Spleen (tissue), 11 donors: ENCODE data around the gene BTN1A1. TPM values are rescaled to one million over a fixed set of nuclear protein-coding genes. Genes with fewer than 3 reads are reported as not detected.
A peak's percentile ranks its signal among the peaks of the same experiment; 100 is the strongest.

Source experiments
- DNase-seq: peaks from one replicate; pipeline ENCODE4 v3.0.0-alpha.2; 2020
- H3K27ac ChIP-seq, 8 donors: fragments of 200-600 bp; sonication (generic) in 7 of 8; 1 replicate in 4 of 8; 2 replicates in 4 of 8; pipeline versions ENCODE4 v1.5.0 to v1.8.0; 2016 to 2021; ENCODE audit warnings: inconsistent platforms in 4 of 8, mild to moderate bottlenecking in 4 of 8, moderate library complexity in 1 of 8
- H3K27me3 ChIP-seq, 7 donors: fragments of 200-600 bp; sonication (generic) in 6 of 7; replicated peaks in 1 of 7; 1 replicate in 4 of 7; 2 replicates in 3 of 7; pipeline versions ENCODE4 v1.5.0 to v1.8.0; 2016 to 2021; ENCODE audit warnings: inconsistent platforms in 3 of 7, mild to moderate bottlenecking in 1 of 7
- H3K36me3 ChIP-seq, 6 donors: fragments of 200-600 bp; sonication (generic) in 5 of 6; 1 replicate in 4 of 6; 2 replicates in 2 of 6; pipeline versions ENCODE4 v1.5.0 to v1.8.0; 2016 to 2021; ENCODE audit warnings: inconsistent platforms in 2 of 6
- H3K4me1 ChIP-seq, 6 donors: fragments of 200-600 bp; sonication (generic) in 5 of 6; 1 replicate in 3 of 6; 2 replicates in 3 of 6; pipeline versions ENCODE4 v1.5.0 to v1.8.0; 2016 to 2021; ENCODE audit warnings: inconsistent platforms in 3 of 6
- H3K4me3 ChIP-seq, 8 donors: fragments of 200-600 bp; sonication (generic) in 7 of 8; 1 replicate in 4 of 8; 2 replicates in 4 of 8; pipeline versions ENCODE4 v1.5.0 to v1.8.0; 2016 to 2021; ENCODE audit warnings: inconsistent platforms in 4 of 8, mild to moderate bottlenecking in 4 of 8, moderate library complexity in 2 of 8
- H3K9me3 ChIP-seq, 8 donors: fragments of 200-600 bp; sonication (generic) in 7 of 8; 1 replicate in 4 of 8; 2 replicates in 4 of 8; pipeline versions ENCODE4 v1.5.0 to v1.8.0; 2016 to 2021; ENCODE audit warnings: inconsistent platforms in 4 of 8
- POLR2A ChIP-seq, 3 donors: fragments of 450-650 bp; IDR thresholded peaks; one replicate each; pipeline ENCODE4 v1.5.1; 2017; ENCODE audit warnings: antibody characterized with exemption in 3 of 3, mild to moderate bottlenecking in 1 of 3
- POLR2AphosphoS5 ChIP-seq, 3 donors: sonication (generic); formaldehyde crosslinking; IDR thresholded peaks; one replicate each; pipeline ENCODE4 v1.5.1; 2017; ENCODE audit warnings: antibody characterized with exemption in 3 of 3
- WGBS, 5 donors: extraction: QIAGEN DNeasy Blood & Tissue Kit in 3 of 5; methylation state at CpG; one replicate each; pipeline versions ENCODE4 v1.1.5 to v1.1.7; 2013 to 2018; 5-methylcytosine and 5-hydroxymethylcytosine counted together
- intact Hi-C: fragments of 100-400 bp; cut with DNase I; formaldehyde crosslinking; loops from one replicate; pipeline ENCODE4 v1.15.0; 2023; ENCODE audit warnings: low total_unique reads
- polyA plus RNA-seq, 3 donors: library from polyadenylated mRNA; stranded (reverse); fragments of 200-250 nt; gene quantifications; one replicate each; pipeline ENCODE4 v1.2.1, GENCODE V29; 2013
- total RNA-seq, 7 donors: library from RNA; depleted of rRNA in 3 of 7; stranded (reverse); fragments of >200 nt in 3 of 7; fragmentation: NEBNext Ultra II Directional in 4 of 7; extraction: Animal tissue kit (Norgen Biotek cat#: 25700) in 4 of 7; gene quantifications; one replicate each; pipeline versions ENCODE4 v1.1.0 to v1.2.1, GENCODE V29; 2016 to 2021
- TF ChIP-seq, protein P1 (sequence below), 11 experiments: fragments of 200-600 bp in 7 of 11; fragments of 450-650 bp in 4 of 11; sonication (generic) in 4 of 11; IDR thresholded peaks in 8 of 11; conservative IDR thresholded peaks in 3 of 11; 1 replicate in 7 of 11; 2 replicates in 4 of 11; pipeline versions ENCODE4 v1.4.0 to v1.8.0; 2016 to 2021; ENCODE audit warnings: antibody characterized with exemption in 11 of 11, inconsistent platforms in 4 of 11, mild to moderate bottlenecking in 1 of 11
- donor health status: healthy with polysubstance abuse.
- donor health status: DM: no; HTN: no; CAD: no; lungs with moderate emphysema.
- donor health status: DM: no; HTN: no; CAD: no.
- donor health status: Bipolar disorder and iron deficiency.
- donor health status: healthy.
- donor health status: DM: no; HTN: no; CAD: no.
- donor health status: DM: yes; HTN: yes; CAD: no.

BTN1A1 gene
- total and polyA plus RNA-seq, 10 donors = 0.23 to 1.1 (median 0.35) TPM

GRCh38 chr6:26537846-26538571 is 37.9 kb downstream of the BTN1A1 start, which contains the start of gene HMGN4:
HMGN4 (plus strand) TSS chr6:26538366; CDS start chr6:26545207, 6,841 bp downstream.
- intact Hi-C loops = loop anchor here (10.0 kb wide), 1 partner anchor 93 kb away; the partner anchor contains the start of gene BTN3A3
- Histone ChIP-seq H3K27me3 (no peaks in the 10 kb centered on the region), H3K36me3 (peaks cover 0 to 26% (median 3%) of the 10 kb centered on the region in 6 donors), H3K27ac (peak within 1 kb of the TSS; percentile 91 to 98 (median 96)), H3K4me3 (peak within 1 kb of the TSS; percentile 71 to 87 (median 84)), H3K9me3 (no peaks in the 10 kb centered on the region), H3K4me1 (peaks cover 11 to 82% (median 49%) of the 10 kb centered on the region in 6 donors)
- 0% methylated on average over 34 to 49 of the region's 49 CpGs for WGBS, 5 donors
- peak; percentile 94 for DNase-seq
- TF ChIP-seq, protein P1, sequence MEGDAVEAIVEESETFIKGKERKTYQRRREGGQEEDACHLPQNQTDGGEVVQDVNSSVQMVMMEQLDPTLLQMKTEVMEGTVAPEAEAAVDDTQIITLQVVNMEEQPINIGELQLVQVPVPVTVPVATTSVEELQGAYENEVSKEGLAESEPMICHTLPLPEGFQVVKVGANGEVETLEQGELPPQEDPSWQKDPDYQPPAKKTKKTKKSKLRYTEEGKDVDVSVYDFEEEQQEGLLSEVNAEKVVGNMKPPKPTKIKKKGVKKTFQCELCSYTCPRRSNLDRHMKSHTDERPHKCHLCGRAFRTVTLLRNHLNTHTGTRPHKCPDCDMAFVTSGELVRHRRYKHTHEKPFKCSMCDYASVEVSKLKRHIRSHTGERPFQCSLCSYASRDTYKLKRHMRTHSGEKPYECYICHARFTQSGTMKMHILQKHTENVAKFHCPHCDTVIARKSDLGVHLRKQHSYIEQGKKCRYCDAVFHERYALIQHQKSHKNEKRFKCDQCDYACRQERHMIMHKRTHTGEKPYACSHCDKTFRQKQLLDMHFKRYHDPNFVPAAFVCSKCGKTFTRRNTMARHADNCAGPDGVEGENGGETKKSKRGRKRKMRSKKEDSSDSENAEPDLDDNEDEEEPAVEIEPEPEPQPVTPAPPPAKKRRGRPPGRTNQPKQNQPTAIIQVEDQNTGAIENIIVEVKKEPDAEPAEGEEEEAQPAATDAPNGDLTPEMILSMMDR (IDR thresholded peaks at IDR 0.05 in 8 of 11, conservative IDR thresholded peaks at IDR 0.05 in 3 of 11) = peak in 2 of 11 experiments; percentile 3 to 10
- TF ChIP-seq POLR2AphosphoS5 (IDR thresholded peaks at IDR 0.05) = peak; percentile 82 to 87 (median 85)
- no peak for TF ChIP-seq POLR2A (IDR thresholded peaks at IDR 0.05)

DNA sequence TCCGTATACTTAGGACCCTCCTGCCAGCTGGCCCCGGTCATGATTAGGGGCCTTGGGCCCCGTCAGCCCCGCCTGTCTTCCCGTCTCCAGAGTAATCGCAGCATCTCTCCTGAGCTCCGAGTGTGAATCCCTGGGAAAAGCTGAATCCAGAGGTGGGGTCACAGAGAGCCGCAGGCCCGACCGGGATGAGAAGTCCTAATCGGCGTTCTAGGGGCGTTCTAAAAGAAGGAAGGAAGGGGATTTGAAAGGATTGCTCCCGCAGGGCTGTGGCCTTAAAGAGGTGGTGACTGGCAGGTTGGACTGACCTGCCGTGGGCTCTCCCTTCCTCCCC is 38.4 kb downstream of the BTN1A1 start:
- 0 to 2% (median 0%) methylated on average over 8 to 15 of the region's 15 CpGs for WGBS, 5 donors
- no peaks in the 10 kb centered on the region for H3K27me3 ChIP-seq
- peaks cover 0 to 27% (median 3%) of the 10 kb centered on the region in 6 donors for H3K36me3 ChIP-seq
- H3K4me1 ChIP-seq = peaks cover 11 to 76% (median 44%) of the 10 kb centered on the region in 6 donors
- peak overlapping the region; percentile 71 to 87 (median 84) for H3K4me3 ChIP-seq
- H3K9me3 ChIP-seq = no peaks in the 10 kb centered on the region
- H3K27ac ChIP-seq = peak overlapping the region; percentile 91 to 98 (median 96)
- TF ChIP-seq POLR2AphosphoS5 (IDR thresholded peaks at IDR 0.05) (no peak), POLR2A (IDR thresholded peaks at IDR 0.05) (no peak)
- TF ChIP-seq, protein P1 (IDR thresholded peaks at IDR 0.05 in 8 of 11, conservative IDR thresholded peaks at IDR 0.05 in 3 of 11) = no peak
- no peak for DNase-seq
- intact Hi-C loops = loop anchor here (10.0 kb wide), 1 partner anchor 94 kb away; the partner anchor contains the start of gene BTN3A3

GRCh38 chr6:26539071-26539615 is 39.0 kb downstream of the BTN1A1 start:
- H3K36me3 ChIP-seq = peaks cover 0 to 32% (median 3%) of the 10 kb centered on the region in 6 donors
- WGBS, 5 donors = 76 to 81% (median 77%) methylated on average over 16 of the region's 16 CpGs
- H3K27me3 ChIP-seq = no peaks in the 10 kb centered on the region
- H3K4me3 ChIP-seq = peak overlapping the region; percentile 71 to 87 (median 84)
- no peak for DNase-seq
- intact Hi-C loops = loop anchor here (10.0 kb wide), 1 partner anchor 94 kb away; the partner anchor contains the start of gene BTN3A3
- H3K4me1 ChIP-seq = peaks cover 11 to 70% (median 39%) of the 10 kb centered on the region in 6 donors
- TF ChIP-seq POLR2A (IDR thresholded peaks at IDR 0.05) (no peak), POLR2AphosphoS5 (IDR thresholded peaks at IDR 0.05) (no peak)
- TF ChIP-seq, protein P1 (IDR thresholded peaks at IDR 0.05 in 8 of 11, conservative IDR thresholded peaks at IDR 0.05 in 3 of 11) = no peak
- H3K27ac ChIP-seq = peak overlapping the region in 7 of 8 donors; percentile 91 to 98 (median 97)
- H3K9me3 ChIP-seq = no peaks in the 10 kb centered on the region

DNA sequence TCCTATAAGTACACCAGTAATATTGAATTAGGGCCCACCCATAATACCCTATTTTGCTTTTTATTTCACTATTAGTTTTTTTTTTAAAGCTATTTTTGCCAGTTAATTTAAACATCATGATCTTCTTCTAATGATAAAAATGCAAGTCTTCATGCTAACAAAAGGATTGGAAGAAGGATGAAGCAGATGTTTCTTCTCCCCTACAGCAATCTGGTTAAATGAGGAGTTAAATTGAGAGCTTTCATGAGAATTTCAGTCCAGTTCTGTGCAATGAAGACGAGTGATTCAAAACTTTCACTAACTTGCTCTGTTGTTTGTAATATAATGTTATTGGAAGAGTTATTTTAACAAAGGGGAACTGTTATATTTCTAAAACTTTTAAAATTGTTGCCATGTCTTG is 41.5 kb downstream of the BTN1A1 start:
- H3K9me3 ChIP-seq = no peaks in the 10 kb centered on the region
- no peak for DNase-seq
- intact Hi-C loops = no loop called here
- no peaks in the 10 kb centered on the region for H3K27me3 ChIP-seq
- H3K27ac ChIP-seq = no peak overlapping the region
- H3K4me1 ChIP-seq = peaks cover 11 to 50% (median 29%) of the 10 kb centered on the region in 6 donors
- H3K36me3 ChIP-seq = peaks cover 0 to 56% (median 21%) of the 10 kb centered on the region in 6 donors
- TF ChIP-seq POLR2A (IDR thresholded peaks at IDR 0.05) (no peak), POLR2AphosphoS5 (IDR thresholded peaks at IDR 0.05) (no peak)
- TF ChIP-seq, protein P1 (IDR thresholded peaks at IDR 0.05 in 8 of 11, conservative IDR thresholded peaks at IDR 0.05 in 3 of 11) = no peak
- 67 to 84% (median 80%) methylated on average over 1 of the region's 1 CpG for WGBS, 5 donors
- H3K4me3 ChIP-seq = no peak overlapping the region
